Measurements from ENCODE around the gene TSHZ2.

TSHZ2 gene

GRCh38 chr20:53164072-53164471 lies 191.9 kb downstream of the TSHZ2 start:
- DNase-seq (ENCODE audit: low read depth) = no peak

DNA sequence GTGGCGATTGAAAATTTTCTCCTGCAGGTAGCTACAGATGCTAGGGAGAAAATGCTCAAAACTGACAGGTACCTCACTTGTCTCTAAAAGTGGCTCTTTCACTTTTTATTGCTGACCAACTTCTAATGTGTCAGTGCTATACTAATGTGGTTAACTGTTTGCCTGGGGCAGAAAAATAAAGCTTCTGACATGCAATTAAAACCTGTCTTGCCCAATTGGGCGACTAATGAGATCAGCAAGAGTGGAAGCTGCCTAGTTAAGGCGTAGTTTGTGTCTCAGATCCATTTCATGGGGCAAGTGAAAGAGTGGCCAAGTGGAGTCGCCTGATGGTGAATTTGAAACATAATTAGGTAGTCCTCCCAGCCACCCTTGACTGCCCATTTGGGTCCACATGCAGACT lies 193.3 kb downstream of the TSHZ2 start:
- no peak for DNase-seq (ENCODE audit: low read depth)

DNA sequence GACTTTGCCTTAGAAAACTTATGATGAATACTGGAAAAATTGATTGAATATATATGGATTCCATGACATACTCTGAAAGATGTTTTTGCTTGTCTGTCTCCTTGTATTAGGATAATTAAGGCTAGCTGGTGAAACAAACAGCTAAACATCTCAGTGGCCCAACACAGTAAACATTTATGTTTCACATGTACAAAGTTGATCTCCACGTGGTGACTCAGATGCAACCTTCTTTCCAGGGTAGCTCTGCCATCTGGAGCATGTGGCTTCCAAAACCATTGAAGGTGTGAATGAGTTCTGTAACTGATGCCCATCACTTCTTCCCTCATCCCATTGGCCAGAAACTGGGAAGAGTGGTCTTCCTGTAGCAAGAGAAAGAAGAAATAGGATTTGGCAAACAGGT lies 196.3 kb downstream of the TSHZ2 start:
- no peak for DNase-seq (ENCODE audit: low read depth)

GRCh38 chr20:53170196-53170595 lies 198.0 kb downstream of the TSHZ2 start:
- no peak for DNase-seq (ENCODE audit: low read depth)

- no peak for DNase-seq (ENCODE audit: low read depth)
These were observed 198.9 kb downstream of the TSHZ2 start for GRCh38 chr20:53171065-53171464.

DNA sequence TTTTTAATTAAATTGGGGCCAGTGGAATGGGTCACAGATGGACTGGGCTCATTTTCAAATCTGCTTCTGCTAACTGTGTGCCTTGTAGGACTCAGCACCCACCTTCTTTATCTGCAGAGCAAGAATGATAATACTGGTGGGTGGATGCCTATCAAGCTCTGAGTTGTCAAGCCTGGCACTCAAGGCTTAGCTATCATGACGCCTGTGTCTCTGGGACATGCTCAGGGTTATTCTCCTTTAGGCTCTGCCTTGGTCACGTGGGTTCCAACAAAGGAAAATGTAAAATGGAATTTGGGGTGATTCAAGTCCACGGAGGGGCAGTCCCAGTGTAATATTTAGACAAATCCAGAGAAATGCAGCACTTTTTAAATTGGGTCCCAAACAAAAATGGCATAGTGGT lies 202.3 kb downstream of the TSHZ2 start:
- DNase-seq (ENCODE audit: low read depth) = no peak

DNA sequence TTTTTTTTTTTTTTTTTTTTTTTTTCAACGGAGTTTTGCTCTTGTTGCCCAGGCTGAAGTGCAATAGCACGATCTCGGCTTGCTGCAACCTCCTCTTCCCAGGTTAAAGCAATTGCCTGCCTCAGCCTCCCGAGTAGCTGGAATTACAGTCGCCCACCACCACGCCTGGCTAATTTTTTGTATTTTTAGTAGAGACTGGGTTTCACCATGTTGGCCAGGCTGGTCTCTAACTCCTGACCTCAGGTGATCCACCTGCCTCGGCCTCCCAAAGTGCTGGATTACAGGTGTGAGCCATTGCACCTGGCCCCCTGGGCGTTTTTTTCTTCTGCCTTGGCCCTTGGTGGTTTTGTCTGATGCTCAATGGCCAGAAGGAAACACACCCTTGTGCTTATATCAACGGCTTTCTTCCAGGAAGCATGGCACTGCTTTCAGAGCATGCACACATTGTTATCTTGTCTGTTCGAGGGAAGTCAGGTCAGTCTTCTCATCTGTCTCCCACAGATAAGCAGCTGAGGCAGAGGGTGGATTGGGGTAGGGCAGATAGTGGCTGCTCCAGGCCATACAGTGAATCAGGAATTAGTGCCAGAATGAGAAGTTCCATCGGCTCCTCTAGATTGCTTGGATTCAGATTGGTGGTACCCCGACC lies 203.1 kb downstream of the TSHZ2 start:
- no peak for DNase-seq (ENCODE audit: low read depth)

- no peak for DNase-seq (ENCODE audit: low read depth)
These were observed 204.0 kb downstream of the TSHZ2 start for GRCh38 chr20:53176134-53176533.

- no peak for DNase-seq (ENCODE audit: low read depth)
These were observed 205.5 kb downstream of the TSHZ2 start for GRCh38 chr20:53177687-53178086.

- no peak for DNase-seq (ENCODE audit: low read depth)
These were observed 207.6 kb downstream of the TSHZ2 start for GRCh38 chr20:53179749-53180148.

DNA sequence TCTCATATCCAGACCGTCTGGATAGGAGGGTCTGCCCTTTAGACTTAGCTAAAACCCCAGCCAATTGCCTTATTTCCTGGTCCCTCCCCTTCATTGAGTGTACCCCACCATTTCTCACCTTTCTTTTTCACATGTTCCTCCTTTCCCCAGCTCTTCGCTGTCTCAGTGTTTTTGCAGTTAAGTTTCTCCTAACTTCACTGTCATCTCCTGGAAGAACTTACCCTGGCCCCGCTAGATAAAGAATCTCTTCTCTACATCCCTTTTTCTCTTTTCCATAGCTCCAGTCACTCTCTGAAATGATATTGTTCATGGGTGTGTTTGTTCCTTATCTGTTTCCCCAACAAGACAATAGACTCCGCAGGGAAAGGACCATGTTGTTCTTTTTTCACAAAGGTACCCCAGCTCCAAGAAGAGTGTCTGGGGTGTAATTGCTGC lies 208.8 kb downstream of the TSHZ2 start:
- no peak for DNase-seq (ENCODE audit: low read depth)

- DNase-seq (ENCODE audit: low read depth) = no peak
These were observed 209.8 kb downstream of the TSHZ2 start for GRCh38 chr20:53181866-53182376.

DNA sequence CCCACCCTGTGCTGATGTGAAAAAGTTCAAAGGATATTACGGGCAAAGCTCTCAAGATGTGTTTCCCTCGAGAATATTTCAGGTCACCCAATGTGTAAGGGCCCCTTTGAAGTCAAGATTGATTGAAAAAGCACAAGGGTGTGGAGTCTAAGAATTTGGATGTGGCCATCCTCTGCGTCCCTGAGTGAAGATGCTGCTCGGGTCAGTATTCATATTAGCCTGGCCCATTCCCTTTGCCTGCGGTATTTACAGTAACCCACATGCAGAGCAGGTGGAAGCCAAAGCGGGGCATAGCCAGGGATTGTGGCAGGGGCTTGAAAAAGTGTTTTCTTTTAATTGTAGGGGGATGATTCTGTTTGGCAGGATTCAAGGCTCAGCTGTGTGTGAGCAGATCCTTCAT lies 211.0 kb downstream of the TSHZ2 start:
- DNase-seq (ENCODE audit: low read depth) = no peak

GRCh38 chr20:53186635-53187034 lies 214.5 kb downstream of the TSHZ2 start:
- no peak for DNase-seq (ENCODE audit: low read depth)

GRCh38 chr20:53187392-53188068 lies 215.4 kb downstream of the TSHZ2 start:
- no peak for DNase-seq (ENCODE audit: low read depth)

DNA sequence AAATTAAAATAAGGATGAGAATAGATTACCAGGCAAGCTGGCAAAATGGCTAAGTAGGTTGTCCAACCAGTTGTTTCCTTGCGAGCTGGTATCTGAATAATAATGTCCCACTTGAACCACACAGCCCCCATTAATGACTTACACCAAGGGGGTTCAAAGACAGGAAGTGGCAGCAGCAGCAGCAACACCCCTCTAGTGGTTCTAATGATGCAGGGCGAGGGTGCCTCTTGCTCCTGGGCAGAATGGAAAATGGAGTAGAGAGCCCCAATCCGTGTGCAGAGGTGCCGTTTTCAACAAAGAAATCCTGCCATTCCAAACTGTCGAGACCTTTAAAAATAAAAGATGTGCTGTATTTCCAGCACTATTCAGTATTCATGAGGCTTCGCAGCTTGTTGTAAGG lies 218.1 kb downstream of the TSHZ2 start:
- DNase-seq (ENCODE audit: low read depth) = no peak

- DNase-seq (ENCODE audit: low read depth) = no peak
These were observed 219.8 kb downstream of the TSHZ2 start for GRCh38 chr20:53191957-53192356.

- DNase-seq (ENCODE audit: low read depth) = no peak
These were observed 222.4 kb downstream of the TSHZ2 start for GRCh38 chr20:53194306-53195290.

- DNase-seq (ENCODE audit: low read depth) = no peak
These were observed 223.9 kb downstream of the TSHZ2 start for GRCh38 chr20:53195876-53196610.

GRCh38 chr20:53201588-53201987 lies 229.4 kb downstream of the TSHZ2 start:
- no peak for DNase-seq (ENCODE audit: low read depth)

DNA sequence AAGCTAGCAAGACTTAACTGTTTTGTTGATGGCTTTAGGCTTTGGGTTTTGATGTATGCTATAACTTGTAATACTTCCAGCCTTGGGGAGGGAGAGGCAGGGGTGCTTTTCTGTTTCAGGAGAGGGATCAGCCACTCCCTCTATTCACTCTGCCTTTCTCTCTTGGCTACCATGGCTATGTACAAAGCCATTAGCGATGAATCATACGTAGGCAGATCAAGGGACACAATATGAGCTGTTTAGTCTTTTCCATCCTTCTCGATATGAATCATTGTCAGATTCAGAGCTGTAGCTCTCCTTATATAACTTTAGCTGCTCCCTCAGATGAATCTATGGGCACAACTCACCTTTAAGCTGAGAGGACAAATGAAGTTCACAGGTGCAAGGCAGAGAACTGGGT lies 230.6 kb downstream of the TSHZ2 start:
- no peak for DNase-seq (ENCODE audit: low read depth)

GRCh38 chr20:53205046-53205445 lies 232.9 kb downstream of the TSHZ2 start:
- DNase-seq (ENCODE audit: low read depth) = no peak

All from activated T-cell treated with anti-CD3 and anti-CD28 coated beads for 24 hours (primary cell).